GM19324 (cell line): ENCODE measurements around the gene FRG2B.
A peak's percentile ranks its signal among the peaks of the same experiment; 100 is the strongest.
"Not testable (repeated sequence)": the region's sequence is repeated elsewhere in the genome, so short reads cannot be mapped to it uniquely, and the experiment has no call there.

Experiments
- ATAC-seq: cut with Tn5 transposase; IDR thresholded peaks from one replicate; pipeline ENCODE4 v1.9.1; 2021; ENCODE audit warnings: mild to moderate bottlenecking, moderate library complexity; ENCODE audit not compliant: unreplicated experiment, low FRiP score

FRG2B gene

GRCh38 chr10:133626695-133627094, at the start of gene FRG2B:
FRG2B (minus strand) TSS chr10:133626795; CDS start chr10:133626742, 53 bp downstream.
- ATAC-seq: not testable (repeated sequence)

DNA sequence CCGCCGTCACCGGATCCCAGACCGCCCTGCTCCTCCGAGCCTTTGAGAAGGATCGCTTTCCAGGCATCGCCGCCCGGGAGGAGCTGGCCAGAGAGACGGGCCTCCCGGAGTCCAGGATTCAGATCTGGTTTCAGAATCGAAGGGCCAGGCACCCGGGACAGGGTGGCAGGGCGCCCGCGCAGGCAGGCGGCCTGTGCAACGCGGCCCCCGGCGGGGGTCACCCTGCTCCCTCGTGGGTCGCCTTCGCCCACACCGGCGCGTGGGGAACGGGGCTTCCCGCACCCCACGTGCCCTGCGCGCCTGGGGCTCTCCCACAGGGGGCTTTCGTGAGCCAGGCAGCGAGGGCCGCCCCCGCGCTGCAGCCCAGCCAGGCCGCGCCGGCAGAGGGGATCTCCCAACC, 40.9 kb upstream of the FRG2B start:
- ATAC-seq: not testable (repeated sequence)

DNA sequence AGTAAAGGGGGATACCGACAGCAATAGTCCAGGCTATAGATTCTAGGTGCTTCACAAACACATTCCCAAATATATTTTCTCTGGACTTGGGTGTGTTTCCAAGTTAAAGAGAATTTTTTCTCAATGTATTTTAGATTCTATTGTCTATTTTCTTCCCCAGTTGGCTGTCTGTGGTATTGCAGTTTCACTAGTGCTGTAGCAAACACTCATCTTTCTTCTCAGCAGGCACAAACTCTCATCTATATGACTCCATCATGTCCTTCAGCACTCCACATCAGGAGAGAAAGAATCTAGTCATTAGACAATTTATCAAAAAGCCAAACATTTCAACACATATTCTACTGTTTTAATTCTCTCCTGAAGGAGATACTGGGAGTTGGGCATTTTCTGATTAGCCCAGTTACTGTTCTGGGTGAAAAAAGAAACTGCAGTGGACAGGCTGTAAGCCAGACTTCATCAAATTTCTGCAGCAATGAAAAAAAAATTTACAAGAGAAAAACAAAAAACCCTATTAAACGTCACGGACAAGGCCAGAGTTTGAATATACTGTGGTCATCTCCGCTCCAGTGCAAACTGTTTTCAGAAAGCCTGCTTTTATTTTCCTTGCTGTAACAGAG, 37.1 kb upstream of the FRG2B start:
- not testable (repeated sequence) for ATAC-seq

DNA sequence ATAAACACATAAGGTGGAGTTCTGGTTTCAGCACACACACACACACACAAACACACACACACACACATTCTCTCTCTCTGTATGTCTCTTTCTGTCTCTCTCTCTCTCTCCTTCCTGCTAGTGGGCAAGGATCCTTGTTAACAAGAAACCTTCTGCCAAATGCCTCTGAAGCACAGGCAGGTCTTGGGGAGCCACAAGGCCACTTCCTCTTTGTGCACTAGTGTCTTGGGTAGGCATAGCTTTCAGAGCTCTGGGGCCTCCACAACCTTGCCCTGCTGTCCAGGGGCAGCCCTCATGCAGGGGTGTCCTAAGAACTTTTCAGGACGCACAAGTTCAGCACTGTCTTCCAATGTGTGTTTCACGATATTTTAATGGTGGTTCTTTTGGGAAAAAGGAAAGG, 34.5 kb upstream of the FRG2B start:
- not testable (repeated sequence) for ATAC-seq

- not testable (repeated sequence) for ATAC-seq
Measured at GRCh38 chr10:133660516-133660915, 33.9 kb upstream of the FRG2B start.

DNA sequence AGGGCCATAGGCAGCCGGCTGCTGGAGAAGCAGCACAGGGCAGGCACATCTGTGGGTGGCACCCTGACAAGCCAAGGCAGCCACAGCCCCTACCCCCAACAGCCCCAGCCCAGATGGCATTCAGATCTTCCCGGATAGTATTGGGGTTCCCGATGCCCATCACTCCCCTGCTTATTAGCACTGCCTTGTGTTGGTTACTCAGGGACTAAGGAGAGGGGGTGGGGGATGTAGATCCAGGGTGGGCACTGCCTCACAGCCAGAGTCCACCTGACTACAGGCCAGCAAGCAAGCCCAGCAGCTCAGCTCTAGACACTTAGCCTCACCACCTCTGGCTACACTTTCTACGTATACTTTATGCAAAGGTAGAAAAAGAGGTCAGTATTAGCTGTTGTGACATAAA, 30.7 kb upstream of the FRG2B start:
- ATAC-seq: not testable (repeated sequence)

- not testable (repeated sequence) for ATAC-seq
Measured at GRCh38 chr10:133648872-133649455, 22.4 kb upstream of the FRG2B start.

GRCh38 chr10:133647075-133647748, 20.6 kb upstream of the FRG2B start:
- peak; percentile 88 for ATAC-seq

DNA sequence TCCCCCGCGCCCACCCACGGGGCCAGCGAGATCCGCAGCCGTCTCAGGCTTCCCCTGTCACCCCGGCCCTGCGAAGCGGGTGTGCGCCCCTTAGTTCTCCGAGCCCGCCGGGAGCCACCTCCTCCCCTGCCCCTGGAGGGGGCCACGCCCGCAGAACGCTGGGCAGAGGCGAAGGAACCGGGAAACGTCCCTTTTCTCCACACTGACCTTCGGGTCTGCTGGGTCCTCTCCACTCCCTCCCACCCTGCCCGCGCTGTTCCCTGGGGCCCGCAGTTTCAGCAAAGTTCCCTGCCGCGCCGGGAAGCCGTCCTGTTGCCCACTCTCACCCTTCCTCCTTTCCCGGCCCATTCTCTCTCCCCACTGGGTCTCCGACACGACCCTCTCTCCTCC, 11.2 kb upstream of the FRG2B start:
- ATAC-seq: not testable (repeated sequence)

DNA sequence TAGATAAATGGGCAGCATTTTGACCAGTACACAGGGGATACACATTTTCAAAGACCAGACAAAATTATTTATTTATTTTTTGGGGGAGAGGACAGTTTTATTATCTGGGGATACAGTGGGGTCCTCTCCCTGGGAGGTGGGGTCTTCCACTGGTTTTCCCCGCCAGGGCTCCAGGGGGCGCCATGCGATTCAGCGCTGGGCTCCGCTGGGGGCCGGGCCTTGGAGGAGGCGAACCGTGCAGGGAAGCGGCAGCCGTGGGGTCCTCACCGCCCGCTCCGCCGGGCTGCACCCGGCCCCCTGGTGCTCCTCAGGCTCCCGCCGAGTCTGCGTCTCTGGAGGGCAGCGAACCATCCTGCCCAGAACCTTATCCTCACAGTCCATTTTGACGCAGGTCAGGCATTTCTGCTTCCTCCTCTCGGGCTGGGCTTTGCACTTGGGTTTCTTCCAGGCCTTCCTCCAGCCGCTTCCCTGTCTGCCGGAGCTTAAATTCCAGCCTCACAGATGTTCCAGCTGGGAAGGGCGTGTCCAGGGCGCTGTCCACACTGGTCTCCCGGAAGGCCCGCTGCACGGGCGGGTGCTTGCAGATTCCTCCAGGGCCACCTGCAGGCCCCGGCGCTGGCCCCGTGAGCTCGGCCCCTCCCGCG, 10.7 kb upstream of the FRG2B start:
- ATAC-seq: not testable (repeated sequence)

GRCh38 chr10:133630723-133631249, 4.2 kb upstream of the FRG2B start:
- not testable (repeated sequence) for ATAC-seq

GRCh38 chr10:133622544-133622943, 4.1 kb downstream of the FRG2B start:
- ATAC-seq: not testable (repeated sequence)

GRCh38 chr10:133618851-133619250, 7.7 kb downstream of the FRG2B start:
- no peak for ATAC-seq

- no peak for ATAC-seq
Measured at GRCh38 chr10:133617196-133617595, 9.4 kb downstream of the FRG2B start.

DNA sequence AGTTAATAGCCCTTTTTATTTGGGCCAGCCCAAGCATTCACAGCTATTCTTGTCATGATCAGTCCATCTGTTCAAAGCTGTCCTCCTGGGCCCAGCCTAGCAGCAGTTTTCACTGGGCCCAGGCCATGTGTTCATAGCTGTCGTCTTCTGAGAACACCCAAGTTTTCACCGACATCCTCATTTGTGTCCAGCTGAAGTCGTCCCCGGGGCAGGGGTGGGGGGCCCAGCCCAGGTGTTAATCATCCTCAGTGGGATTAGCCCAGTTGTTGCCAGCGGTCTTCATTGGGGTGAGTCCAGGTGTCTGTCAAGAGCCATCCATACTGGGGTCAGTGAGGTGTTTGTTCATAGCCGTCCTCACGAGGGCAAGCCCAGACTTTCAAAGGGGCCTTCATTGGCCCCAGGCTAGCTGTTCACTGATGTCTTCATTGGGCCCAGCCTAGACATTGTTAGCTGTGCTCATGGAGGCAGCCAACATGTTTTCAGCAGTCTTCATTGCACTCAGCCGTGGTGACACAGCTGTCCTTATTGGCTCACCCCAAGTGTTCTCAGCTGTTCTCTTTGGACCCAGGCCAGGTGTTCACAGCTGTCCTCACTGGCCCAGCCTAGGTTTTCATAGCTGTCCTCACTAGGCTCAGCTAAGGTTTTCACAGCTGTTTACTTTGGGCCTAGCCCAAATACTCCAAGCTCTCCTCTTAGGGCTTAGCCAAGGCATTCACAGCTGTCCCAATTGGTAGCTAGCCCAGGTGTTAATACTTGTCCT, 10.0 kb downstream of the FRG2B start:
- ATAC-seq: no peak

- ATAC-seq: no peak
Measured at GRCh38 chr10:133614830-133615580, 11.6 kb downstream of the FRG2B start.

- ATAC-seq: no peak
Measured at GRCh38 chr10:133613699-133614098, 12.9 kb downstream of the FRG2B start.

GRCh38 chr10:133611079-133611478, 15.5 kb downstream of the FRG2B start:
- no peak for ATAC-seq

GRCh38 chr10:133608855-133609254, 17.7 kb downstream of the FRG2B start:
- no peak for ATAC-seq

DNA sequence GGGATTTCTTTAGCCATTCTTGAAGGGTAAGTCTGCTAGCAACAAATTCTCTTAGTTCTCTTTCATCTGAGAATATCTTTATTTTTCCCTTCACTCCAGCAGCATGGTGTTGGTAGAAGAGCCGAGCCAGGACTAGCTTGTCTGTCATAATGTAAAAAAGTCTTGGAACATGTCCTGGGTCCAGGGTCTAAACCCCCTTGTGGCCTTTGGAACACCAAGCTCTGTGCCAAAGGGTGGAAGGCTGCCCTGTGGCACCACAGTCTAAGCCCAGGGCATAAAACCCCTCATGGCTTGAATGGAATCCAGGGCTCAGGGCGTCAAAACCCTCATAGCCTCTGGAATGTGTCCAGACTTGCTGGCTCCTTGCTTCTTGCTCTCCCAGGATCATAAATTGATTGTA, 23.2 kb downstream of the FRG2B start:
- ATAC-seq: not testable (repeated sequence)
